Mucosa of gallbladder (tissue), 1 donor: Measurements from ENCODE around the gene SPTBN1. TPM values are rescaled to one million over a fixed set of nuclear protein-coding genes. Genes with fewer than 3 reads are reported as not detected.
"Not testable (repeated sequence)": the region's sequence is repeated elsewhere in the genome, so short reads cannot be mapped to it uniquely, and the experiment has no call there.

ENCODE experiments used
- DNase-seq: peaks from one replicate; pipeline ENCODE4 v3.0.0-alpha.2; 2020; ENCODE audit warnings: low spot score
- total RNA-seq: library from RNA; stranded (reverse); gene quantifications from one replicate; pipeline ENCODE4 v1.2.1, GENCODE V29; 2021
- donor health status: DM: no; HTN: no; CAD: no.

SPTBN1 gene
- total RNA-seq, 1 donor from 2014 or later, result 433 TPM

- no peak for DNase-seq
These were observed 14.3 kb downstream of the SPTBN1 start for GRCh38 chr2:54470266-54470938.

GRCh38 chr2:54471221-54471711, 15.1 kb downstream of the SPTBN1 start:
- no peak for DNase-seq

- DNase-seq, result no peak
These were observed 17.7 kb downstream of the SPTBN1 start for GRCh38 chr2:54473851-54474250.

- DNase-seq, result no peak
These were observed 19.2 kb downstream of the SPTBN1 start for GRCh38 chr2:54475285-54475684.

DNA sequence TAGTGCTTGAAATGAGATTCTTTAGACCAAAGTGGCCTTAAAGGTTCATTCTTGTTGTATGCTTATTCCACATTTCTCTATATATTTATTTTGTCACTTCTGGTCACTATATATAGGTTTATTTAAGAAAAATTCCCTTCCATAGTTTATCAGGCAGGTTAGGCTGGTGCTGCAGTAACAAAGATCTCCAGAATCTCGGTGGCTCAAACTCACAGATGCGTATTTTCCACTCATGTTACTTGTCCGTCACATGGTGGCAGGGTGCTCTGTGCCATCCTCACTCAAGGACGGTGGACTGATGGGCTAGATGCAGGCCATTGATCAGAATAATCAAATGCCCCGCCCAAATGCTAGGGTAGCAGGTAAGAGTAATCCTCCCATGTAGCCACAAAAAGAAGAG, 19.8 kb downstream of the SPTBN1 start:
- DNase-seq, result no peak

- no peak for DNase-seq
These were observed 20.7 kb downstream of the SPTBN1 start for GRCh38 chr2:54476852-54477251.

DNA sequence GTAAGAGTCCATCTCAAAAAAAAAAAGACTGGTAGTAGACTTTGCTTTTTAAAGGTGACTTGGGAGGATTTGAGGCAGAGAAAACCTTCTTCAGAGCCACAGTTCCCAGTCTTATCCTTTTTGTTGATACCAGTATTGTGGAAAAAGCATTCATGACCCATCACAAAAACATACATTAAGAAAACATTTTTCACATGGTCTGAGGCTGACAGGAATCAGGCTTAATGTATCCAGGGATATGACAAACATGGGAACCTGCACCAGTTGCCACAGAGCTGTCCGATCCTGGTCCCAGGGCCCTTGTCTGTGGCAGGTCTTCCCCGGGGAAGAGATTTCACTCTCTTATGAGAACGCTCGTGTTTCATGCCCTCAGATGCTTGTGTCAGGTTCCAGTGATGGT, 21.8 kb downstream of the SPTBN1 start:
- no peak for DNase-seq

DNA sequence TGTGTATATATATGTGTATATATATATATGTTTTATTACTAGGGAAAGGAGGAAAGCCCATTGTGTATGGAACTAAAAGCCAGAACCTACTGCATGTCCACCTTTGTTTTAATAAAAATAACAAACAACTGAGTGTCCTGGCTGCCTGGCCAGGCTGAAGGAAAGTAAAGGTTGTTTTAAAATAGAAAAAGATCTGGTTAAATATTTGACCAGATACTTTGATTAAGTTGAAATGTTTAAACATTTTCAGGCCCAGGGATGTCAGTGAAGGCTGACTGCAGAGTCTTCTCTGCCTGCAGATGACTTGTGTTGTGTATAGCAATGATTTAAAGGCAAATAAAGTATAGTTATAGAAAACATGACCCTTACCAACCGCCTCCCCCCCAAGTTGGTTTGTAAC, 22.8 kb downstream of the SPTBN1 start:
- no peak for DNase-seq

DNA sequence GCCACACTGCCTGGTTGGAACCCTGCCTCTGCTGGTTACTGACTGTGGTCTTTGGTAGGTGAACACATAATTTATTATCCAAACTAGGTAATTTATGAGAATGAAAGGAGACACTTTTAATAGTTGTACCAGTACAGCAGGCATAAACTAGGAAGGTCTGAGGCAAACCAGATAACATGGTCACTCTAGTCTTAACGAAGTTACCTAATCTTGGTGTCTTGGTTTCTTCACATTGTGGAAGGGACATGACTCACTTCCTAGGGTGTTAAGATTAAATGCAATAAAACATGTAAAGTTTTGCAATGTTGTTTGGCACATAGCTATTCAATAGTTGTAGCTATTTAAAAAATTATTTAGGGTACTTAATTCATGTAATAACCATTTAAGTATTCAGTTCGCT, 23.3 kb downstream of the SPTBN1 start:
- DNase-seq, result no peak

DNA sequence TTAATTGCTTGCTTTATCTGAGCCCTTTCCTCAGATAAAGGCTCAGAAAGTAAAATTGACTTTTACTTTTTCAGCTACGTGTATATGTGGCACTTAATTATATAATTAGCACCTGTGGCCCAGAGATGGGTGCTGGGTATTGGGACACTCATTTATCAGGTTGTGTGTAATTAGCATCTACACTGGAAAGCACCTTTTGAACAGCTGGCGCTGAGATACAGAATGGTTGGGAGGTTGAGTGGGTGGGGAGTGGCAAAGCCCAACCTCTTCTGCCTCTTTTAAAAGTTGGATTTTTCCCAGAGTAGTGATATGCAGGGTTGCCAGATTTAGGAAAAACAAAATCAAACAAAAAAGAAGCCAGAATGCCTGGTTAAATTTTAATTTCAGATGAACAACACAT, 23.9 kb downstream of the SPTBN1 start:
- DNase-seq, result no peak

- DNase-seq, result no peak
These were observed 25.6 kb downstream of the SPTBN1 start for GRCh38 chr2:54481686-54482085.

DNA sequence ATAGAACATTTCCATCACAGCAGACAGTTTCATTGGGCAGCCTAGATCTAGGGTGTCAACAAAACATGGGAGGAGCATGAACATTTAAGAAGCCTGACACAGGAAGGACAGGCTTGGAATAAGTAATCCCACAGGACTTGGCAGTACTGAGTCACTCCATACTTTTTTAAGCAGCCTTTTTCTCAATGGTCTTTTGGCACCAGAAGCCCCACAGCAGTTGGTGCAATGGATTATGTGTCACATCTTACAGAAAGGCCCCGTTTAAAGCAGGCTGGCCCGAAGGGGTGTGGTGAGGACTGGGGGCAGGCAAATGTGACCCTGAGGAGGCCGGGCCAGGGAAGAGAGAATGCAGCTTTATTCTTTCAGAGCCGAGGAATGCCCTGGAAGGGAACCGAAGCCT, 26.6 kb downstream of the SPTBN1 start:
- no peak for DNase-seq

DNA sequence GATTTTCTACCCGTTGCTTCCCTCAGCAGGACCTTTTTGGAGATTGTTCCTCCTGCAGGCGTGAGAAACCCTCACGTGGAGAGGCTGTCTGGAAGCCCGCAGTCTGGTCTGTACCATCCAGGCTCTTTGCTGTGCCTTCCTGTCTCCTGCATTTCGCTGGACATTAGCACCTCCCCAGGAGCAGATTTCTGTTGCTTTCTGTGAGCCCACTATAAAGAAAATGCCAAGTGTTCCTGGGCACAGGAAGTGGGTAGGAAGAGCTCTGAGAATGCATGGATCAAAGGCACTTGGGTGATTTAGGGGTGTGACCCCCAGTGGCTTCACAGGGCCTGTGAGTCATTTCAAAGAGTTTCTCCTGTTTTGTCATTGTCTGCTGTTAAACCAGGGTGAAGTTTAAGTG, 27.3 kb downstream of the SPTBN1 start:
- DNase-seq, result no peak

- DNase-seq, result not testable (repeated sequence)
These were observed 29.6 kb downstream of the SPTBN1 start for GRCh38 chr2:54485756-54486155.

- DNase-seq, result no peak
These were observed 30.6 kb downstream of the SPTBN1 start for GRCh38 chr2:54486766-54487165.

- no peak for DNase-seq
These were observed 34.7 kb downstream of the SPTBN1 start for GRCh38 chr2:54490863-54491262.

- no peak for DNase-seq
These were observed 36.2 kb downstream of the SPTBN1 start for GRCh38 chr2:54492335-54492734.

GRCh38 chr2:54494087-54494486, 38.0 kb downstream of the SPTBN1 start:
- no peak for DNase-seq

- no peak for DNase-seq
These were observed 40.8 kb downstream of the SPTBN1 start for GRCh38 chr2:54496920-54497319.

- peak; percentile 28 for DNase-seq
These were observed 41.9 kb downstream of the SPTBN1 start for GRCh38 chr2:54497763-54498680.

- peak; percentile 40 for DNase-seq
These were observed 43.5 kb downstream of the SPTBN1 start for GRCh38 chr2:54499661-54500060.

- no peak for DNase-seq
These were observed 44.5 kb downstream of the SPTBN1 start for GRCh38 chr2:54500404-54501205.
